Tibial artery (tissue), 4 donors: ENCODE measurements around the gene RAP1GDS1.

ENCODE experiments used
- DNase-seq, 2 donors: peaks; one replicate each; pipeline ENCODE4 v3.0.0-alpha.2; 2019
- H3K27ac ChIP-seq, 2 donors: fragments of 200-600 bp; sonication (generic) in 1 of 2; 1 replicate in 1 of 2; 2 replicates in 1 of 2; pipeline ENCODE4 v1.5.1; 2018 to 2019; ENCODE audit warnings: mild to moderate bottlenecking in 1 of 2
- H3K27me3 ChIP-seq, 2 donors: fragments of 200-600 bp; sonication (generic) in 1 of 2; one replicate each; pipeline versions ENCODE4 v1.5.1 to v1.6.0; 2016 to 2019
- H3K36me3 ChIP-seq, 3 donors: fragments of 200-600 bp; sonication (generic) in 2 of 3; one replicate each; pipeline ENCODE4 v1.5.1; 2016 to 2019; ENCODE audit warnings: mild to moderate bottlenecking in 2 of 3
- H3K4me1 ChIP-seq, 4 donors: fragments of 200-600 bp; sonication (generic) in 2 of 4; 1 replicate in 3 of 4; 2 replicates in 1 of 4; pipeline ENCODE4 v1.5.1; 2016 to 2019
- H3K4me3 ChIP-seq, 2 donors: fragments of 200-600 bp; sonication (generic) in 1 of 2; 1 replicate in 1 of 2; 2 replicates in 1 of 2; pipeline ENCODE4 v1.5.1; 2018 to 2019; ENCODE audit warnings: mild to moderate bottlenecking in 2 of 2
- H3K9me3 ChIP-seq, 3 donors: fragments of 200-600 bp; sonication (generic) in 1 of 3; one replicate each; pipeline ENCODE4 v1.5.1; 2016 to 2019
- intact Hi-C: fragments of 100-400 bp; cut with DNase I; formaldehyde crosslinking; loops from one replicate; pipeline ENCODE4 v1.15.0; 2023; ENCODE audit warnings: low total_unique reads
- TF ChIP-seq, protein P1 (sequence below), 2 experiments: fragments of 200-600 bp in 1 of 2; fragments of 450-650 bp in 1 of 2; IDR thresholded peaks; one replicate each; pipeline ENCODE4 v1.5.1; 2017 to 2019; ENCODE audit warnings: antibody characterized with exemption in 2 of 2, mild to moderate bottlenecking in 1 of 2, moderate library complexity in 1 of 2

Gene RAP1GDS1

DNA sequence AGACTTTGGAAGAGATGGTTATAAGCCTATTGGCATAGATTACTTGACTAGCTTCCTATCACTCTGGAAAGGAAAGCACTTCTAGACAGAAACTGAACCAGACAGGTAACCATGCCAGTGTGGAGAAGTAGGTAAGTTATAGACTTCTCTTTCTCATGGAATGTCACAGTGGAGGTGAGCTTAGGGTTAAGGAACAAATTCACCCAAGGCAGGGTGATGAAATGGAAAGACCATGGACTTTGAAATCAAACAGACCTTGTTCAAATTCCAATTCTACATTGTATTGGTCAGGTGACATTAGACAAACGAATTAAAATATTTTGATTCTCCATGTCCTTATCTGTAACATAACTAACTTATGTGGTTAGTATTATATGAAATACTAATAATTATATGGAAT is 7.7 kb upstream of the RAP1GDS1 start:
- intact Hi-C loops, result no loop called here
- TF ChIP-seq, protein P1, sequence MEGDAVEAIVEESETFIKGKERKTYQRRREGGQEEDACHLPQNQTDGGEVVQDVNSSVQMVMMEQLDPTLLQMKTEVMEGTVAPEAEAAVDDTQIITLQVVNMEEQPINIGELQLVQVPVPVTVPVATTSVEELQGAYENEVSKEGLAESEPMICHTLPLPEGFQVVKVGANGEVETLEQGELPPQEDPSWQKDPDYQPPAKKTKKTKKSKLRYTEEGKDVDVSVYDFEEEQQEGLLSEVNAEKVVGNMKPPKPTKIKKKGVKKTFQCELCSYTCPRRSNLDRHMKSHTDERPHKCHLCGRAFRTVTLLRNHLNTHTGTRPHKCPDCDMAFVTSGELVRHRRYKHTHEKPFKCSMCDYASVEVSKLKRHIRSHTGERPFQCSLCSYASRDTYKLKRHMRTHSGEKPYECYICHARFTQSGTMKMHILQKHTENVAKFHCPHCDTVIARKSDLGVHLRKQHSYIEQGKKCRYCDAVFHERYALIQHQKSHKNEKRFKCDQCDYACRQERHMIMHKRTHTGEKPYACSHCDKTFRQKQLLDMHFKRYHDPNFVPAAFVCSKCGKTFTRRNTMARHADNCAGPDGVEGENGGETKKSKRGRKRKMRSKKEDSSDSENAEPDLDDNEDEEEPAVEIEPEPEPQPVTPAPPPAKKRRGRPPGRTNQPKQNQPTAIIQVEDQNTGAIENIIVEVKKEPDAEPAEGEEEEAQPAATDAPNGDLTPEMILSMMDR (IDR thresholded peaks at IDR 0.05), result no peak
- Histone ChIP-seq H3K9me3 (no peaks in the 10 kb centered on the region), H3K36me3 (no peaks in the 10 kb centered on the region), H3K27me3 (no peaks in the 10 kb centered on the region), H3K4me3 (no peak overlapping the region), H3K27ac (no peak overlapping the region), H3K4me1 (no peaks in the 10 kb centered on the region)
- no peak for DNase-seq

DNA sequence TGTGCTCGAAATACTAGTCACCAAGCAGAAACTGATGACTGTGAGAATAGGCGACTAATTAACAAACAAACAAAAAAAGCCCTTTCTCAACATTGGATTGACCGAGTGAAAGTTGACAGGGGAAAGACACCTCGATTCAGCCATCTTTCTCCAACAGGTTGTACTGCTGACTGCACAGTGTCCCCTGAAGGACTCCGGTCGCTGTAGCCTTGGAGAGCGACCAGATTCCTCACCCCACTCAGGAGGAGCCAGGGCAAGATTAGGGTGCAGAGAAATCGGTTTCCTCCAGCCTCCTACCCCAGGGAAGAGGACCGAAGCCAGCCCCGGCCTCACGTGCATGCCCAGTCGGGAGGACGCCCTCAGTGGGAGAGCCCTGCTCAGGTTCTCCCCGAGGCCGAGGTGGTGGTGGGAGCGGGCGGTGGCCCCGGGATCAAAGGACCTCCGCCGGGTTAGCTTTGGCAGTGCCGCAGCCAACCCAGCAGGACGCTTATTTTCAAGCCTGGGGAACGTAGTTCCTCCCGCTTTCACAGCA is 1.1 kb upstream of the RAP1GDS1 start:
- Histone ChIP-seq H3K4me3 (peak overlapping the region; percentile 80 to 83), H3K27me3 (no peaks in the 10 kb centered on the region), H3K9me3 (no peaks in the 10 kb centered on the region), H3K27ac (peak overlapping the region; percentile 95 to 97), H3K4me1 (peaks cover 0 to 23% (median 8%) of the 10 kb centered on the region in 4 donors), H3K36me3 (no peaks in the 10 kb centered on the region)
- TF ChIP-seq, protein P1 (IDR thresholded peaks at IDR 0.05), result no peak
- peak; percentile 33 to 77 for DNase-seq
- intact Hi-C loops, result loop anchor here (10.0 kb wide), 1 partner anchor 665 kb away; the partner anchor contains the start of gene EIF4E

DNA sequence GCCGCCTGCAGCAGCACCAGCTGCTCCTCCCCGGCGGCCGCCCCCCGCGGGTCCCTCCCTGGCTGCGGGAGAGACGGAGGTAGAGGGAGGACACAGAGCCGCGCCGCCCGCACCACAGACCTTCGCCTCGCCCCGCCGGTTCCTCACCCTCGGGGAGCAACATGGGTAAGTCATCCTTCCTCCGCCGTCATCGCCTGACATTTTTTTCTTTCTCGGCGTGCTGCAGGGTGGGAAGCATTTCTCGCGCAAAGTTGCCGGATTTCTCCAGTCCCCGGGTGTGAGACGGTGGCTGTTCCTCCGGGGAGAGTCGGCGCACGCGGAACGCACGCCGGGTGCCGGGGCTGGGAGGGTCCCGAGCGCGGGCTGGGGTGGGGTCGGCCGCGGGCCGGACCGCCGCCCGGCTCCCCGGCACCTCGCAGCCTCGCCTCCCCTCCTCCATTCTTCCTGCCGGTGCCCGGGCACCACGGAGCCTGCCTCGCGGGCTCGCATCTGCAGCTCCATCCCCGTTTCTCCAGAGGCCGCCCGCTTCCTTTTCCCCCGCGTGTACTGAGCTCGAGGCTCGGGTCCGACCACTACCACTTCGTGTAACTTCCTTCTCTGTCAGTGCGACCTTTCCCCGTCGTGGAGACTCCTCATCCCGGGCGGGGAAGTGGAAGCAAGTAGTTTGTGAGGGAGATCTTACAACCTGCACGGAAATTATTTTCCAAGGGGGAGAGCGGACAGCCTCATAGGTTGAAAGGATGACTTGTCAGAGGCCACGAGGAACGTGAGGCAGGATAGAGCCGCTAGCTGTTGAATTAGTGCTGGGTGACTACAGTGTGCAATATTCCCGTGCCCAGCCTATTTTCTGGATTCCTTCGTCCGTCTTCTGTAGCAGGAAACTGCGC is 464 bp downstream of the RAP1GDS1 start:
- Histone ChIP-seq H3K9me3 (no peaks in the 10 kb centered on the region), H3K27ac (peak overlapping the region; percentile 84), H3K4me1 (peaks cover 0 to 23% (median 8%) of the 10 kb centered on the region in 4 donors), H3K27me3 (no peaks in the 10 kb centered on the region), H3K4me3 (peak overlapping the region; percentile 80 to 83), H3K36me3 (no peaks in the 10 kb centered on the region)
- peak; percentile 41 to 77 for DNase-seq
- intact Hi-C loops, result loop anchor here (1.0 to 10.0 kb wide), 2 partner anchors 28 to 663 kb away; partner anchors contain the start of gene EIF4E
- TF ChIP-seq, protein P1 (IDR thresholded peaks at IDR 0.05), result no peak

DNA sequence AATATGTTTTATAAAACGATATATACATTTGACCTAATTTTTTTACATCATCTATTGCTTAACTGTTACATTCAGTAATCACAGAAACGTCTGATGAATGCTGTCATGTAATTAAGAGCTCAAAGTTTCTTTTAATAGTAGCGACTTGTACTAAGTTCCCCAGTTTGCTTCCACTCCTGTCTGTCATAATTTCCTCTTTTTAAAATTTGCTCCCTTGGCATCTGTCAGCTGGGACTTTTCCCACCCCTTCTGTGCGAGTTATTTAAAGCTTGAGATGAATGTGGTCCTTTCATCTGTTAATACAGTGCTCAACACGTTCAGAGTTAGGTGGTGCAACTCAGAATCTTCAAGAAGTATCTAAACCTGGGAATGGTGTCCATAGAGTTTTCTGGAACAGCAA is 1.2 kb downstream of the RAP1GDS1 start:
- no peaks in the 10 kb centered on the region for H3K36me3 ChIP-seq
- peak overlapping the region; percentile 80 to 83 for H3K4me3 ChIP-seq
- peaks cover 0 to 23% (median 8%) of the 10 kb centered on the region in 4 donors for H3K4me1 ChIP-seq
- DNase-seq, result no peak
- intact Hi-C loops, result loop anchor here (1.0 to 10.0 kb wide), 2 partner anchors 29 to 662 kb away; partner anchors contain the start of gene EIF4E
- no peaks in the 10 kb centered on the region for H3K9me3 ChIP-seq
- H3K27me3 ChIP-seq, result no peaks in the 10 kb centered on the region
- peak overlapping the region; percentile 84 for H3K27ac ChIP-seq
- TF ChIP-seq, protein P1 (IDR thresholded peaks at IDR 0.05), result no peak

DNA sequence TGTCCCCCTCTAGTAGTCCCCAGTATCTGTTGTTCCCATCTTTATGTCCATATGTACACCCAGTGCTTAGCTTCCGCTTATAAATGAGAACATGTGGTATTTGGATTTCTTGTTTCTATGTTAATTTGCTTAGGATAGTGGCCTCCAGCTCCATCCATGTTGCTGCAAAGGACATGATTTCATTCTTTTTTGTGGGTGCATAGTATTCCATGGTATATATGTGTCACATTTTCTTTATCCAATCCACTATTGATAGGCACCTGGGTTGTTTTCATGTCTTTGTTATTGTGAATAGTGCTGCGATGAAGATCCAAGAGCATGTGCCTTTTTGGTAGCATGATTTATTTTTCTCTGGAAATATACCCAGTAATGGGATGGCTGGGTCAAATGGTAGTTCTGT is 6.3 kb downstream of the RAP1GDS1 start:
- no peaks in the 10 kb centered on the region for H3K36me3 ChIP-seq
- DNase-seq, result no peak
- no peaks in the 10 kb centered on the region for H3K27me3 ChIP-seq
- TF ChIP-seq, protein P1 (IDR thresholded peaks at IDR 0.05), result no peak
- no peaks in the 10 kb centered on the region for H3K9me3 ChIP-seq
- H3K4me3 ChIP-seq, result no peak overlapping the region
- peaks cover 0 to 9% (median 4%) of the 10 kb centered on the region in 4 donors for H3K4me1 ChIP-seq
- intact Hi-C loops, result loop anchor here (10.0 kb wide), 1 partner anchor 657 kb away; the partner anchor contains the start of gene EIF4E
- H3K27ac ChIP-seq, result no peak overlapping the region
